GM23338 (cell line): ENCODE data around the gene LPP. TPM values are rescaled to one million over a fixed set of nuclear protein-coding genes. Genes with fewer than 3 reads are reported as not detected.

Source experiments
- ATAC-seq: fragments of 200-7000 bp; cut with Tn5 transposase; 3 replicates; pipeline ENCODE4 v1.9.1; 2020
- DNase-seq: peaks from one replicate; pipeline ENCODE4 v3.0.0-alpha.2; 2015; ENCODE audit warnings: low spot score
- H2AFZ ChIP-seq: fragments of 200-600 bp; sonication (generic); 2 replicates; pipeline ENCODE4 v1.8.0; 2016; ENCODE audit warnings: antibody characterized with exemption, mild to moderate bottlenecking, moderate library complexity
- H3F3A ChIP-seq: fragments of 200-600 bp; sonication (generic); replicated peaks from 2 replicates; pipeline ENCODE4 v1.8.0; 2017; ENCODE audit warnings: antibody characterized with exemption, mixed run types, low read depth
- H3K27ac ChIP-seq: fragments of 200-600 bp; sonication (generic); 2 replicates; pipeline ENCODE4 v1.6.1; 2016; ENCODE audit warnings: low read depth
- H3K27me3 ChIP-seq: fragments of 200-600 bp; sonication (generic); 2 replicates; pipeline ENCODE4 v1.8.0; 2016; ENCODE audit warnings: mild to moderate bottlenecking, mixed run types, moderate library complexity; ENCODE audit not compliant: insufficient read depth
- H3K36me3 ChIP-seq: fragments of 200-600 bp; sonication (generic); 2 replicates; pipeline ENCODE4 v1.8.0; 2016; ENCODE audit warnings: mild to moderate bottlenecking; ENCODE audit not compliant: insufficient read depth
- H3K4me1 ChIP-seq: fragments of 200-600 bp; sonication (generic); 2 replicates; pipeline ENCODE4 v1.8.0; 2016; ENCODE audit warnings: mild to moderate bottlenecking, moderate library complexity; ENCODE audit not compliant: insufficient read depth
- H3K4me2 ChIP-seq: fragments of 200-600 bp; sonication (generic); 2 replicates; pipeline ENCODE4 v1.7.1; 2017; ENCODE audit warnings: mixed run types
- H3K4me3 ChIP-seq: fragments of 200-600 bp; sonication (generic); 2 replicates; pipeline ENCODE4 v1.6.1; 2016; ENCODE audit warnings: mixed run types
- H3K79me2 ChIP-seq: fragments of 200-600 bp; sonication (generic); replicated peaks from 2 replicates; pipeline ENCODE4 v1.8.0; 2017; ENCODE audit warnings: mild to moderate bottlenecking; ENCODE audit not compliant: insufficient read depth
- H3K9me2 ChIP-seq: fragments of 200-600 bp; sonication (generic); 2 replicates; pipeline ENCODE4 v1.8.0; 2017; ENCODE audit not compliant: insufficient read depth
- H4K20me1 ChIP-seq: fragments of 200-600 bp; sonication (generic); replicated peaks from 2 replicates; pipeline ENCODE4 v1.8.0; 2017; ENCODE audit warnings: mild to moderate bottlenecking; ENCODE audit not compliant: insufficient read depth
- H3K27ac Mint-ChIP-seq: 2 replicates; pipeline ENCODE4 v1.8.0; 2020; ENCODE audit warnings: inconsistent platforms, mild to moderate bottlenecking, moderate library complexity, mixed read lengths
- H3K27me3 Mint-ChIP-seq: 3 replicates; pipeline ENCODE4 v1.8.0; 2022; ENCODE audit warnings: low read depth, mild to moderate bottlenecking, moderate library complexity, mixed read lengths, inconsistent platforms; ENCODE audit not compliant: insufficient read depth, poor library complexity
- H3K36me3 Mint-ChIP-seq: 3 replicates; pipeline ENCODE4 v1.8.0; 2021; ENCODE audit warnings: low read depth, mild to moderate bottlenecking, inconsistent platforms, moderate library complexity, mixed read lengths
- H3K4me1 Mint-ChIP-seq: 3 replicates; pipeline ENCODE4 v1.8.0; 2020; ENCODE audit warnings: mild to moderate bottlenecking, inconsistent platforms, mixed read lengths
- H3K4me3 Mint-ChIP-seq: 3 replicates; pipeline ENCODE4 v1.8.0; 2021; ENCODE audit warnings: moderate library complexity, mild to moderate bottlenecking, inconsistent platforms, mixed read lengths
- H3K9me3 Mint-ChIP-seq: 3 replicates; pipeline ENCODE4 v1.8.0; 2020; ENCODE audit warnings: moderate library complexity, mild to moderate bottlenecking, inconsistent platforms, mixed read lengths
- CREB1 ChIP-seq: fragments of 250-450 bp; sonication (Bioruptor Pico); IDR thresholded peaks from 2 replicates; pipeline ENCODE4 v1.5.0; 2020; ENCODE audit warnings: low read depth, mild to moderate bottlenecking, moderate library complexity
- CTCF ChIP-seq, 2 experiments: fragments of 200-600 bp in 1 of 2; sonication (generic) in 1 of 2; conservative IDR thresholded peaks; 2 replicates each; pipeline versions ENCODE4 v1.5.1 to v1.6.1; 2016 to 2017; ENCODE audit warnings: antibody characterized with exemption in 2 of 2, low read depth in 2 of 2, mild to moderate bottlenecking in 2 of 2, moderate library complexity in 1 of 2
- JUNB ChIP-seq: IDR thresholded peaks from one replicate; pipeline ENCODE4 v1.6.1; 2016; ENCODE audit warnings: antibody characterized with exemption; ENCODE audit not compliant: unreplicated experiment
- NANOG ChIP-seq: IDR thresholded peaks from 2 replicates; pipeline ENCODE4 v1.6.1; 2016; ENCODE audit warnings: antibody characterized with exemption, borderline replicate concordance
- STAT1 ChIP-seq: IDR thresholded peaks from one replicate; pipeline ENCODE4 v1.6.1; 2016; ENCODE audit warnings: antibody characterized with exemption; ENCODE audit not compliant: unreplicated experiment
- ZNF114 ChIP-seq: fragments of 250-450 bp; sonication (Bioruptor Pico); IDR thresholded peaks from 2 replicates; pipeline ENCODE4 v1.5.0; 2020; ENCODE audit warnings: mild to moderate bottlenecking, moderate library complexity
- polyA plus RNA-seq: library from polyadenylated mRNA; unstranded; fragments of >200 nt; fragmentation: Nextera tagmentation; extraction: Ambion mirVana; gene quantifications from 2 replicates; pipeline ENCODE4 v1.2.1, GENCODE V29; 2016
- total RNA-seq: library from RNA; depleted of rRNA; stranded (reverse); fragments of >200 nt; shearing (Covaris generic); gene quantifications from 2 replicates; pipeline ENCODE4 v1.2.3, GENCODE V29; 2014

Gene LPP
- total and polyA plus RNA-seq, 2 experiments from 2014 or later = 23.0 to 35.2 TPM

DNA sequence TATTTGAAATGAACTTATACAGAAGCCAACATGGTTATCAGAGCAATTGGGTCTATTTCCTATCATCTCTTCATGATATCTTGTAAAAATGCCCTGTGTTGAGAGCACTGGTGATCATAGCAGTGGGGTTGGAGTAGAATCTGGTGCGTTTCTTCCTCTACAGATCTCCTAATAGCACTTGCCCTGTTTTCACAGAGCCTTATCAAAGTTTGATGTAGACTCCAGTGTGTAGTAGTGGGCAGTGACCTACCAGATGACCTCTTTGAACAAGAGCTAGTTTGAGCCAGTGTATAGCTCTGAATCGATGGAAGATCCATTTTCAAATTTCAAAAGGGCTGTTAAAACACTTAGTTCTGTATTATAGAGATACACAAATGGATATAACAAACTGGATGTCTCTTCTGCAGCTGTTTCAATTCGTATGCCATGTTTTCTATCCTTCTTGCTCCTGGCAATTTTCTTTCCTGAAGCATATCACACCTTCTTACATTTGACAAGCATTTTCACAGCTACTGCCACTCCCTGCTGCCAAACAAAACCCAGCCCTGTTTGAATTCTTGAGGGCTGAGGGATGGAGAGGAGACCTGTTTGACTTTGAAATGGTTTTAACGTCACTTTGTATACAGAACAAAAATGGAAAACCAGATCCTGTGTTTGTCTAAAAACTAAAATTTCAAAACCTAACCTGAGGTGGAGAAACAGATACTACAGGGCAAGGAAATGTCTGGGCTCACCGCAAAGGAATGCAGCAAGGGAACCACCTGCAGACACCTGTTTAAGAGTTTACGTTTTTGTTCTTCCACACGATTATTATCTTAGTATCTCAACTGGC, 663.4 kb downstream of the LPP start:
- no peaks in the 10 kb centered on the region for H3K36me3 ChIP-seq
- no peaks in the 10 kb centered on the region for H4K20me1 ChIP-seq
- H3K27ac ChIP-seq = no peak overlapping the region
- H3K27me3 ChIP-seq = no peaks in the 10 kb centered on the region
- Mint-ChIP-seq H3K9me3 (no peaks in the 10 kb centered on the region), H3K4me3 (no peak overlapping the region), H3K27me3 (no peaks in the 10 kb centered on the region), H3K27ac (no peak overlapping the region), H3K36me3 (no peaks in the 10 kb centered on the region), H3K4me1 (no peaks in the 10 kb centered on the region; the same call in 2 of the 3 replicates)
- no peaks in the 10 kb centered on the region for H3F3A ChIP-seq
- no peak overlapping the region for H2AFZ ChIP-seq
- DNase-seq = no peak
- no peaks in the 10 kb centered on the region for H3K79me2 ChIP-seq
- ATAC-seq = no peak
- H3K4me1 ChIP-seq = no peaks in the 10 kb centered on the region
- no peak overlapping the region for H3K4me3 ChIP-seq
- H3K9me2 ChIP-seq = no peaks in the 10 kb centered on the region
- H3K4me2 ChIP-seq = no peak overlapping the region
- TF ChIP-seq STAT1 (no peak), NANOG (no peak), CTCF (conservative IDR thresholded peaks at IDR 0.05; ENCODE audit: low read depth in 2 of 2) (no peak)

DNA sequence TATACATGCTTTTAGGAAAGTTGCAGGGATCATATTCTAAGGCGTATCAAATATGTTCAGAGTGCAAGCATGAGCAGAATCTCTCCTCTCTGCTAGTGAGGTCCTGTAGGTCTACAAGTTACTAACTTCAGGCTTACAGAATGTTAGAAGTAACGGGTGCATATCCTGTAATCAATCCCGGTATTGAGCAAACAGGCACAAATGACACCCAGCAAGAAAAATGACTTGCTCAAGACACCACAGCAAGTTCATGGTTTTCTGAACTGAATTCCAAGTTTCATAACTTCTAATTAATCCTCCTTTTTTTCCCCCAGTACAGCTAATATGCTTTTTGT, 663.9 kb downstream of the LPP start:
- Mint-ChIP-seq H3K27me3 (no peaks in the 10 kb centered on the region), H3K27ac (no peak overlapping the region)

GRCh38 chr3:188818282-188818681, 664.3 kb downstream of the LPP start:
- no peaks in the 10 kb centered on the region for H4K20me1 ChIP-seq
- H3K27me3 Mint-ChIP-seq = no peaks in the 10 kb centered on the region
- H3K4me2 ChIP-seq = no peak overlapping the region
- DNase-seq = no peak
- H3K36me3 ChIP-seq = no peaks in the 10 kb centered on the region
- no peak overlapping the region for H3K4me3 Mint-ChIP-seq
- H3K79me2 ChIP-seq = no peaks in the 10 kb centered on the region
- H2AFZ ChIP-seq = no peak overlapping the region
- no peak for TF ChIP-seq STAT1
- no peak for TF ChIP-seq ZNF114 (CRISPR knock-in tag)
- no peak for TF ChIP-seq CREB1 (CRISPR knock-in tag)
- H3K4me1 Mint-ChIP-seq = no peaks in the 10 kb centered on the region; the same call in 2 of the 3 replicates
- no peaks in the 10 kb centered on the region for H3K36me3 Mint-ChIP-seq
- H3K9me2 ChIP-seq = no peaks in the 10 kb centered on the region
- no peak for ATAC-seq
- H3K27ac Mint-ChIP-seq = no peak overlapping the region
- no peak overlapping the region for H3K27ac ChIP-seq
- no peaks in the 10 kb centered on the region for H3K9me3 Mint-ChIP-seq
- H3K4me1 ChIP-seq = no peaks in the 10 kb centered on the region
- H3K27me3 ChIP-seq = no peaks in the 10 kb centered on the region
- no peak overlapping the region for H3K4me3 ChIP-seq
- H3F3A ChIP-seq = no peaks in the 10 kb centered on the region

More for the DNA sequence above, 663.9 kb downstream of the LPP start:
- Mint-ChIP-seq H3K4me1 (no peaks in the 10 kb centered on the region; the same call in 2 of the 3 replicates), H3K4me3 (no peak overlapping the region), H3K9me3 (no peaks in the 10 kb centered on the region), H3K36me3 (no peaks in the 10 kb centered on the region)
- no peaks in the 10 kb centered on the region for H3F3A ChIP-seq
- H3K9me2 ChIP-seq = no peaks in the 10 kb centered on the region
- no peaks in the 10 kb centered on the region for H3K4me1 ChIP-seq
- no peaks in the 10 kb centered on the region for H3K27me3 ChIP-seq
- H3K4me3 ChIP-seq = no peak overlapping the region
- TF ChIP-seq JUNB = no peak
- H3K79me2 ChIP-seq = no peaks in the 10 kb centered on the region
- DNase-seq (no peak), ATAC-seq (no peak)
- H3K36me3 ChIP-seq = no peaks in the 10 kb centered on the region
- no peaks in the 10 kb centered on the region for H4K20me1 ChIP-seq
- no peak overlapping the region for H3K27ac ChIP-seq
- no peak overlapping the region for H3K4me2 ChIP-seq
- H2AFZ ChIP-seq = no peak overlapping the region
